ENCODE measurements around the gene HAUS2. TPM values are rescaled to one million over a fixed set of nuclear protein-coding genes. Genes with fewer than 3 reads are reported as not detected.

HAUS2 gene
- total and polyA plus RNA-seq, 10 of the 15 experiments (the other 5 are each of a cell fraction or from before 2014, with no cell fraction given): 28.7 to 59.3 (median 40.6) TPM

DNA sequence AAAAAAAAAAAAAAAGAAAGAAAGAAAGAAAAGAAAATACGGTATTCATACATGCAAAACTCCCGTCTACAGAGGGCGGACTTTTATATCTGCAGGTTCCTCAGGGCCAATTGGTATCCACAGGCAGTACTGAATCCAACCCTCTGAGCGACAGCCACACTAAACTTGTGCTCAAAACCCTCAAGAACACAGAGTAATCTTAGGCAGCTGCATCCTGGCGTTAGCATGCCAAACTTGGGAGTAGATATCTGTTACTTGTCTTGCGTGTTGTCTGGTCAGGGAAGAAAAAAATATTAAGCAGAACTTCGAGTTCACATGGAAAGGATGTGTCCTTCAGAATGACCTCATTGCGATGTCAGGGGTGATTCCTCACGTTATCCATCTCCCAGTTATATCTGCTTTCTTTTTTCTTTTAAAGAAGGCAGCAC lies 40.4 kb upstream of the HAUS2 start:
- intact Hi-C loops (cut with micrococcal nuclease; ENCODE audit: unreplicated experiment) (no loop called here), in situ Hi-C loops (cut with MboI) (no loop called here)
- H3K36me3 ChIP-seq (ENCODE audit: control insufficient read depth in 2 of 2, insufficient read depth in 2 of 2, low read length in 1 of 2): peaks cover 0 to 5% of the 10 kb centered on the region in 2 experiments; a peak in 1 of 4 replicates
- H3K9me3 ChIP-seq (replicated peaks; ENCODE audit: control insufficient read depth, insufficient read depth, low read length): no peaks in the 10 kb centered on the region
- H3K27ac ChIP-seq (ENCODE audit: control insufficient read depth, insufficient read depth): no peak overlapping the region
- H3K4me2 ChIP-seq (ENCODE audit: control insufficient read depth, insufficient read depth): no peak overlapping the region
- no peaks in the 10 kb centered on the region for H4K20me1 ChIP-seq (ENCODE audit: control insufficient read depth, insufficient read depth)
- ChIA-PET POLR2A (no interaction called here), SMC1A (ENCODE audit: uncharacterized antibody, unreplicated experiment) (no interaction called here), CTCF (no interaction called here), RAD21 (ENCODE audit: unreplicated experiment) (no interaction called here)
- FAIRE-seq: no peak
- H3K4me1 ChIP-seq (ENCODE audit: control insufficient read depth, insufficient read depth, low read length): peaks cover 24% of the 10 kb centered on the region; the same call in 1 of the 2 replicates
- no TSS peak for BruUV-seq (replicated peaks)
- 90% methylated on average over 7 of the region's 9 CpGs for WGBS (ENCODE audit: insufficient coverage, insufficient replicate concordance, low lambda C conversion rate, missing lambda C conversion rate)
- no peaks in the 10 kb centered on the region for H3K27me3 ChIP-seq (replicated peaks in 1 of 2; ENCODE audit: control insufficient read depth in 2 of 2, insufficient read depth in 2 of 2, low read length in 1 of 2)
- H3K79me2 ChIP-seq (ENCODE audit: control insufficient read depth, insufficient read depth, low read length): peaks cover 31% of the 10 kb centered on the region
- TF ChIP-seq GATAD2B (conservative IDR thresholded peaks at IDR 0.05; ENCODE audit: low read depth) (no peak), RAD21 (IDR thresholded peaks at IDR 0.05; ENCODE audit: insufficient read depth, low read depth, low read length) (no peak), HCFC1 (IDR thresholded peaks at IDR 0.05; ENCODE audit: low read length) (no peak), NFXL1 (IDR thresholded peaks at IDR 0.05; ENCODE audit: borderline replicate concordance) (no peak), TCF12 (IDR thresholded peaks at IDR 0.05; ENCODE audit: low read depth, low read length) (no peak), ATF7 (IDR thresholded peaks at IDR 0.05; ENCODE audit: low read depth) (no peak), EZH2 (IDR thresholded peaks at IDR 0.05; ENCODE audit: borderline replicate concordance, control insufficient read depth, low read depth, low read length) (no peak), SREBF2 (IDR thresholded peaks at IDR 0.05; ENCODE audit: low read length) (no peak), BCL11A (IDR thresholded peaks at IDR 0.05; ENCODE audit: low read depth, low read length) (no peak), CHD1 (IDR thresholded peaks at IDR 0.05; ENCODE audit: low read depth, low read length) (no peak), JUNB (IDR thresholded peaks at IDR 0.05) (no peak)
- no peak overlapping the region for H3K4me3 ChIP-seq
- DNase-seq (ENCODE audit: low read depth, low spot score): no peak
- H3K9ac ChIP-seq (ENCODE audit: control insufficient read depth, insufficient read depth, low read length): no peak overlapping the region
- H2AFZ ChIP-seq (ENCODE audit: control insufficient read depth, low read depth, low read length): no peak overlapping the region
- ATAC-seq: no peak
